Measurements from ENCODE around the gene SPOCK2.

Gene SPOCK2

GRCh38 chr10:72062832-72063702, 25.3 kb downstream of the SPOCK2 start:
- Histone ChIP-seq H3K9me3 (ENCODE audit: severe bottlenecking) (no peaks in the 10 kb centered on the region), H3K36me3 (peaks cover 5% of the 10 kb centered on the region; the same call in 1 of the 2 replicates), H3K27me3 (ENCODE audit: insufficient read depth, low read depth, severe bottlenecking) (no peaks in the 10 kb centered on the region), H3K27ac (no peak overlapping the region), H3K4me3 (ENCODE audit: low read depth, low read length) (no peak overlapping the region)
- no peak for DNase-seq
- no peak for TF ChIP-seq CTCF (IDR thresholded peaks at IDR 0.05; ENCODE audit: low read depth, low read length)

GRCh38 chr10:72062382-72062781, 26.0 kb downstream of the SPOCK2 start:
- no peak for TF ChIP-seq CTCF (IDR thresholded peaks at IDR 0.05; ENCODE audit: low read depth, low read length)
- Histone ChIP-seq H3K27me3 (ENCODE audit: insufficient read depth, low read depth, severe bottlenecking) (no peaks in the 10 kb centered on the region), H3K9me3 (ENCODE audit: severe bottlenecking) (no peaks in the 10 kb centered on the region), H3K36me3 (peaks cover 5% of the 10 kb centered on the region; the same call in 1 of the 2 replicates), H3K4me3 (ENCODE audit: low read depth, low read length) (no peak overlapping the region), H3K27ac (no peak overlapping the region)
- no peak for DNase-seq

- no peaks in the 10 kb centered on the region for H3K9me3 ChIP-seq (ENCODE audit: severe bottlenecking)
- no peak for DNase-seq
- no peak for TF ChIP-seq CTCF (IDR thresholded peaks at IDR 0.05; ENCODE audit: low read depth, low read length)
- peaks cover 5% of the 10 kb centered on the region; the same call in 1 of the 2 replicates for H3K36me3 ChIP-seq
- no peaks in the 10 kb centered on the region for H3K27me3 ChIP-seq (ENCODE audit: insufficient read depth, low read depth, severe bottlenecking)
- no peak overlapping the region for H3K27ac ChIP-seq
- no peak overlapping the region for H3K4me3 ChIP-seq (ENCODE audit: low read depth, low read length)
Measured at GRCh38 chr10:72061930-72062329, 26.4 kb downstream of the SPOCK2 start.

GRCh38 chr10:72061491-72061890, 26.9 kb downstream of the SPOCK2 start:
- Histone ChIP-seq H3K9me3 (ENCODE audit: severe bottlenecking) (no peaks in the 10 kb centered on the region), H3K27ac (no peak overlapping the region), H3K4me3 (ENCODE audit: low read depth, low read length) (no peak overlapping the region), H3K36me3 (peaks cover 5% of the 10 kb centered on the region; the same call in 1 of the 2 replicates), H3K27me3 (ENCODE audit: insufficient read depth, low read depth, severe bottlenecking) (no peaks in the 10 kb centered on the region)
- peak; percentile 54 for DNase-seq
- peak; percentile 72 for TF ChIP-seq CTCF (IDR thresholded peaks at IDR 0.05; ENCODE audit: low read depth, low read length)

- Histone ChIP-seq H3K27me3 (ENCODE audit: insufficient read depth, low read depth, severe bottlenecking) (no peaks in the 10 kb centered on the region), H3K36me3 (0 out of 2 replicates have a peak, but pooled peaks cover under 1% of the 10 kb centered on the region), H3K9me3 (ENCODE audit: severe bottlenecking) (no peaks in the 10 kb centered on the region), H3K27ac (no peak overlapping the region; the same call in 1 of the 2 replicates), H3K4me3 (ENCODE audit: low read depth, low read length) (no peak overlapping the region)
- no peak for DNase-seq
- no peak for TF ChIP-seq CTCF (IDR thresholded peaks at IDR 0.05; ENCODE audit: low read depth, low read length)
Measured at GRCh38 chr10:72059843-72060822, 28.2 kb downstream of the SPOCK2 start.

Measured in WERI-Rb-1 (cell line).